ENCODE measurements around the gene KRTAP10-12.

- TF ChIP-seq, protein P1, sequence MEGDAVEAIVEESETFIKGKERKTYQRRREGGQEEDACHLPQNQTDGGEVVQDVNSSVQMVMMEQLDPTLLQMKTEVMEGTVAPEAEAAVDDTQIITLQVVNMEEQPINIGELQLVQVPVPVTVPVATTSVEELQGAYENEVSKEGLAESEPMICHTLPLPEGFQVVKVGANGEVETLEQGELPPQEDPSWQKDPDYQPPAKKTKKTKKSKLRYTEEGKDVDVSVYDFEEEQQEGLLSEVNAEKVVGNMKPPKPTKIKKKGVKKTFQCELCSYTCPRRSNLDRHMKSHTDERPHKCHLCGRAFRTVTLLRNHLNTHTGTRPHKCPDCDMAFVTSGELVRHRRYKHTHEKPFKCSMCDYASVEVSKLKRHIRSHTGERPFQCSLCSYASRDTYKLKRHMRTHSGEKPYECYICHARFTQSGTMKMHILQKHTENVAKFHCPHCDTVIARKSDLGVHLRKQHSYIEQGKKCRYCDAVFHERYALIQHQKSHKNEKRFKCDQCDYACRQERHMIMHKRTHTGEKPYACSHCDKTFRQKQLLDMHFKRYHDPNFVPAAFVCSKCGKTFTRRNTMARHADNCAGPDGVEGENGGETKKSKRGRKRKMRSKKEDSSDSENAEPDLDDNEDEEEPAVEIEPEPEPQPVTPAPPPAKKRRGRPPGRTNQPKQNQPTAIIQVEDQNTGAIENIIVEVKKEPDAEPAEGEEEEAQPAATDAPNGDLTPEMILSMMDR (IDR thresholded peaks at IDR 0.05 in 8 of 11, conservative IDR thresholded peaks at IDR 0.05 in 3 of 11), result no peak
- no peak for TF ChIP-seq POLR2AphosphoS5 (IDR thresholded peaks at IDR 0.05)
Observed at GRCh38 chr21:44654576-44655175, 42.3 kb upstream of the KRTAP10-12 start, which contains the start of gene KRTAP12-4.

Measured in spleen (tissue), 7 donors.